B cell (primary cell): ENCODE measurements around the gene HUS1. TPM values are rescaled to one million over a fixed set of nuclear protein-coding genes. Genes with fewer than 3 reads are reported as not detected.

Experiments used
- ATAC-seq: fragments of 200-7000 bp; cut with Tn5 transposase; one replicate; pipeline ENCODE4 v1.10.0; 2021; ENCODE audit warnings: low read depth, mild to moderate bottlenecking, moderate number of reproducible peaks, moderate library complexity
- CTCF ChIA-PET: fragments of 350-600 bp; sonication (Branson Sonifier 250); formaldehyde crosslinking; loops from one replicate; lab custom pipeline; 2021; ENCODE audit warnings: antibody characterized with exemption, inconsistent platforms; lab: Charles Lee
- POLR2A ChIA-PET: fragments of 350-600 bp; sonication (Branson Sonifier 250); formaldehyde crosslinking; loops from one replicate; lab custom pipeline; 2021; ENCODE audit warnings: antibody characterized with exemption; lab: Charles Lee
- DNase-seq: peaks from one replicate; pipeline ENCODE4 v3.0.0; 2013
- H2AFZ ChIP-seq: 2 replicates; pipeline ENCODE4 v1.6.1; 2012; ENCODE audit warnings: mild to moderate bottlenecking, low read depth, low read length; ENCODE audit not compliant: insufficient read depth, poor library complexity, severe bottlenecking
- H3K27ac ChIP-seq, 2 donors: 1 replicate in 1 of 2; 2 replicates in 1 of 2; pipeline ENCODE4 v1.5.1; 2012 to 2013; ENCODE audit warnings: low read length in 2 of 2, mild to moderate bottlenecking in 2 of 2, moderate library complexity in 1 of 2
- H3K27me3 ChIP-seq, 4 experiments: fragments of 200-600 bp in 1 of 4; sonication (generic) in 1 of 4; replicated peaks in 1 of 4; 1 replicate in 2 of 4; 2 replicates in 2 of 4; pipeline versions ENCODE4 v1.6.1 to v1.7.0; 2013 to 2016; ENCODE audit warnings: low read length in 3 of 4, mild to moderate bottlenecking in 2 of 4, mixed read lengths in 1 of 4, moderate library complexity in 1 of 4; ENCODE audit not compliant: insufficient read depth in 4 of 4, control insufficient read depth in 3 of 4; ENCODE audit errors: control extremely low read depth in 1 of 4
- H3K36me3 ChIP-seq, 2 experiments: replicated peaks in 1 of 2; 1 replicate in 1 of 2; 2 replicates in 1 of 2; pipeline versions ENCODE4 v1.6.1 to v1.7.1; 2013; ENCODE audit warnings: low read length in 1 of 2; ENCODE audit not compliant: insufficient read depth in 2 of 2, control insufficient read depth in 1 of 2; ENCODE audit errors: control extremely low read depth in 1 of 2, extremely low read depth in 1 of 2
- H3K4me1 ChIP-seq, 2 donors: fragments of 200-600 bp in 1 of 2; sonication (generic) in 1 of 2; 1 replicate in 1 of 2; 2 replicates in 1 of 2; pipeline versions ENCODE4 v1.5.1 to v1.6.1; 2013 to 2017; ENCODE audit warnings: low read length in 2 of 2; ENCODE audit not compliant: control insufficient read depth in 2 of 2, insufficient read depth in 2 of 2
- H3K4me2 ChIP-seq: replicated peaks from 2 replicates; pipeline ENCODE3; 2012; ENCODE audit warnings: mild to moderate bottlenecking, low read depth, low read length; ENCODE audit not compliant: poor library complexity, severe bottlenecking
- H3K4me3 ChIP-seq, 5 experiments: fragments of 200-600 bp in 1 of 5; sonication (generic) in 1 of 5; 1 replicate in 3 of 5; 2 replicates in 2 of 5; pipeline versions ENCODE4 v1.5.1 to v1.7.0; 2011 to 2016; ENCODE audit warnings: low read length in 4 of 5, mild to moderate bottlenecking in 4 of 5, low read depth in 2 of 5, control low read depth in 1 of 5, moderate library complexity in 1 of 5; ENCODE audit not compliant: insufficient read depth in 1 of 5; ENCODE audit errors: control extremely low read depth in 1 of 5, extremely low read depth in 1 of 5
- H3K79me2 ChIP-seq: fragments of 200-600 bp; sonication (generic); one replicate; pipeline ENCODE4 v1.6.0; 2016; ENCODE audit warnings: low read length; ENCODE audit not compliant: control insufficient read depth, insufficient read depth
- H3K9ac ChIP-seq: fragments of 200-600 bp; sonication (generic); 2 replicates; pipeline ENCODE4 v1.6.1; 2017; ENCODE audit warnings: mild to moderate bottlenecking, low read length, moderate library complexity
- H3K9me3 ChIP-seq, 3 donors: one replicate each; pipeline versions ENCODE4 v1.6.1 to v1.7.1; 2013; ENCODE audit warnings: low read length in 2 of 3; ENCODE audit not compliant: control insufficient read depth in 2 of 3, insufficient read depth in 1 of 3; ENCODE audit errors: control extremely low read depth in 1 of 3
- H4K20me1 ChIP-seq: 2 replicates; pipeline ENCODE4 v1.6.0; 2012; ENCODE audit warnings: mild to moderate bottlenecking, low read length; ENCODE audit not compliant: insufficient read depth, control insufficient read depth, poor library complexity, severe bottlenecking
- H3K27ac Mint-ChIP-seq: one replicate; pipeline ENCODE4 v1.8.0; 2021; ENCODE audit warnings: mixed read lengths
- H3K27me3 Mint-ChIP-seq: one replicate; pipeline ENCODE4 v1.8.0; 2021; ENCODE audit warnings: mixed read lengths
- H3K4me1 Mint-ChIP-seq: one replicate; pipeline ENCODE4 v1.8.0; 2021; ENCODE audit warnings: mixed read lengths
- H3K4me3 Mint-ChIP-seq: one replicate; pipeline ENCODE4 v1.8.0; 2021; ENCODE audit warnings: mixed read lengths
- H3K9me3 Mint-ChIP-seq: one replicate; pipeline ENCODE4 v1.8.0; 2022; ENCODE audit warnings: mixed read lengths; ENCODE audit not compliant: insufficient read depth
- CTCF ChIP-seq: fragments of 200-600 bp; IDR thresholded peaks from one replicate; pipeline ENCODE4 v1.8.0; 2022; ENCODE audit warnings: antibody characterized with exemption, mild to moderate bottlenecking
- EZH2 ChIP-seq: IDR thresholded peaks from 2 replicates; pipeline ENCODE4 v1.6.1; 2012; ENCODE audit warnings: borderline replicate concordance, low read depth, mild to moderate bottlenecking, moderate library complexity, low read length; ENCODE audit not compliant: insufficient read depth, poor library complexity, severe bottlenecking
- whole genome bisulfite sequencing: methylation state at CpG from one replicate; pipeline ENCODE4 v1.1.5; 2013; ENCODE audit warnings: missing lambda C conversion rate; ENCODE audit not compliant: insufficient coverage; 5-methylcytosine and 5-hydroxymethylcytosine counted together
- intact Hi-C: fragments of 100-400 bp; cut with micrococcal nuclease; formaldehyde crosslinking; loops from one replicate; pipeline ENCODE4 v1.10.0; 2022
- polyA plus RNA-seq: library from polyadenylated mRNA; depleted of rRNA; stranded (reverse); fragments of >200 nt; gene quantifications from 2 replicates; pipeline ENCODE4 v1.2.3, GENCODE V29; 2012
- total RNA-seq, 2 donors: library from RNA; stranded (reverse); fragments of 120-200 nt in 1 of 2; gene quantifications; 1 replicate in 1 of 2; 2 replicates in 1 of 2; pipeline versions ENCODE4 v1.2.3 to v1.2.4, GENCODE V29; 2013 to 2022

HUS1 gene
- total and polyA plus RNA-seq, 2 donors (not counting 1 experiment from before 2014, with no cell fraction given), result 37.7 to 61.6 TPM

- Mint-ChIP-seq H3K4me3 (peak overlapping the region; percentile 92), H3K4me1 (peaks cover 21% of the 10 kb centered on the region), H3K9me3 (no peaks in the 10 kb centered on the region), H3K27ac (peak overlapping the region; percentile 98), H3K27me3 (no peaks in the 10 kb centered on the region)
- peaks cover 0 to 2% (median 0%) of the 10 kb centered on the region in 3 donors for H3K9me3 ChIP-seq
- no peak for ATAC-seq
- peaks cover 8 to 13% of the 10 kb centered on the region in 2 donors for H3K4me1 ChIP-seq
- H3K4me3 ChIP-seq, result peak overlapping the region in 4 of 5 experiments; percentile 67 to 77 (median 70)
- no peaks in the 10 kb centered on the region for H3K27me3 ChIP-seq
- H3K4me2 ChIP-seq, result peak overlapping the region; percentile 77
- DNase-seq, result no peak
- CTCF ChIA-PET, result interaction anchor here (1.5 kb wide), 2 partner anchors 9 to 12 kb away, joined by 3 to 6 read pairs; no protein-coding TSS in a partner anchor
- H2AFZ ChIP-seq, result peak overlapping the region; percentile 88
- H4K20me1 ChIP-seq, result peaks cover 8% of the 10 kb centered on the region
- peaks cover 11% of the 10 kb centered on the region for H3K79me2 ChIP-seq
- H3K27ac ChIP-seq, result peak overlapping the region; percentile 91 to 93
- H3K9ac ChIP-seq, result peak overlapping the region; percentile 79
- POLR2A ChIA-PET, result no interaction called here
- H3K36me3 ChIP-seq, result peaks cover under 1 to 34% of the 10 kb centered on the region in 2 experiments
- WGBS, result no CpG with 5 or more reads among the region's 7 CpGs
- TF ChIP-seq CTCF (no peak), EZH2 (no peak)
- intact Hi-C loops, result loop anchor here (1.0 to 5.0 kb wide), 3 partner anchors 11 to 308 kb away; no protein-coding TSS in a partner anchor
Measured at GRCh38 chr7:47979832-47980181, 392 bp upstream of the HUS1 start.

DNA sequence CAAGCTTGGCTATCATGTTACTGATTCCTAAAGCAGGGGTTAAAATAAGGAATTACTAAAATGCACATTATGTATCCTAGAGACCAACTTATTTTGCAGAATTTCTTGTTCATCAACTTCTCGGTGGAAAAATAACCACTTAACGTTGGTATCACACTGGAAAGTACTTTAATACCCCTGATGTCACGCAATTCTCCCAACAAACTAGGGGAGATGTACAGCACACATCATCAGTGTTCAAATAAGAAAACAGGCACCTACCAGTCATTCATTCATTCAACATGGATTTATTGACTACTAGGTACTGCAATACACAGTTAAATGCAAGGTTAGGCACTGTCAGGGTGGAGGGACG is 648 bp downstream of the HUS1 start:
- Mint-ChIP-seq H3K4me1 (peaks cover 23% of the 10 kb centered on the region), H3K4me3 (peak overlapping the region; percentile 92), H3K27me3 (no peaks in the 10 kb centered on the region), H3K9me3 (no peaks in the 10 kb centered on the region), H3K27ac (peak overlapping the region; percentile 98)
- Histone ChIP-seq H3K4me1 (peaks cover 8 to 13% of the 10 kb centered on the region in 2 donors), H4K20me1 (peaks cover 8% of the 10 kb centered on the region), H3K27me3 (no peaks in the 10 kb centered on the region), H3K4me2 (peak overlapping the region; percentile 77), H3K27ac (peak overlapping the region; percentile 91 to 93), H3K9ac (peak overlapping the region; percentile 79), H3K4me3 (peak overlapping the region; percentile 67 to 91 (median 71)), H3K9me3 (peaks cover 0 to 2% (median 0%) of the 10 kb centered on the region in 3 donors), H3K79me2 (peaks cover 18% of the 10 kb centered on the region), H2AFZ (peak overlapping the region; percentile 88), H3K36me3 (peaks cover 7 to 44% of the 10 kb centered on the region in 2 experiments)
- 18% methylated on average over 4 of the region's 4 CpGs for WGBS
- intact Hi-C loops, result loop anchor here (1.0 to 5.0 kb wide), 3 partner anchors 13 to 306 kb away; no protein-coding TSS in a partner anchor
- ChIA-PET CTCF (interaction anchor here (0.8 to 1.8 kb wide), 9 partner anchors 9 to 713 kb away, joined by 3 to 12 read pairs (median 4); partner anchors contain the start of gene PKD1L1), POLR2A (interaction anchor here (0.8 kb wide), 1 partner anchor 13 kb away, joined by 3 read pairs; no protein-coding TSS in a partner anchor)
- ATAC-seq (no peak), DNase-seq (no peak)
- TF ChIP-seq EZH2 (no peak), CTCF (no peak)
